Liver (tissue), 9 donors: ENCODE results near the gene ACTN4. TPM values are rescaled to one million over a fixed set of nuclear protein-coding genes. Genes with fewer than 3 reads are reported as not detected.

Experiments
- DNase-seq: peaks from one replicate; pipeline ENCODE4 v3.0.0-alpha.2; 2017; ENCODE audit warnings: low spot score
- H3K27ac ChIP-seq, 2 donors: one replicate each; pipeline ENCODE4 v1.7.0; 2013; ENCODE audit warnings: inconsistent platforms in 2 of 2, low read length in 2 of 2, control low read depth in 1 of 2, low read depth in 1 of 2, mild to moderate bottlenecking in 1 of 2
- H3K27me3 ChIP-seq, 4 donors: one replicate each; pipeline versions ENCODE4 v1.6.1 to v1.7.0; 2013; ENCODE audit warnings: low read length in 3 of 4, inconsistent platforms in 1 of 4, mild to moderate bottlenecking in 1 of 4, moderate library complexity in 1 of 4; ENCODE audit not compliant: control insufficient read depth in 4 of 4, insufficient read depth in 4 of 4
- H3K36me3 ChIP-seq, 4 donors: one replicate each; pipeline versions ENCODE4 v1.6.1 to v1.7.0; 2013; ENCODE audit warnings: low read length in 3 of 4, mild to moderate bottlenecking in 3 of 4, low read depth in 1 of 4, moderate library complexity in 1 of 4; ENCODE audit not compliant: control insufficient read depth in 4 of 4, insufficient read depth in 3 of 4
- H3K4me1 ChIP-seq, 4 donors: one replicate each; pipeline versions ENCODE4 v1.6.1 to v1.7.0; 2013; ENCODE audit warnings: low read length in 3 of 4, mild to moderate bottlenecking in 3 of 4, moderate library complexity in 1 of 4; ENCODE audit not compliant: control insufficient read depth in 4 of 4, insufficient read depth in 4 of 4
- H3K4me3 ChIP-seq, 3 donors: one replicate each; pipeline versions ENCODE4 v1.6.1 to v1.7.0; 2013; ENCODE audit warnings: low read length in 3 of 3, control low read depth in 1 of 3, low read depth in 1 of 3, mild to moderate bottlenecking in 1 of 3
- H3K9ac ChIP-seq, 2 donors: one replicate each; pipeline ENCODE4 v1.7.0; 2013; ENCODE audit warnings: low read length in 2 of 2, mild to moderate bottlenecking in 2 of 2, moderate library complexity in 2 of 2, control low read depth in 1 of 2, low read depth in 1 of 2
- H3K9me3 ChIP-seq, 4 donors: one replicate each; pipeline versions ENCODE4 v1.6.1 to v1.7.0; 2013; ENCODE audit warnings: low read length in 3 of 4; ENCODE audit not compliant: control insufficient read depth in 4 of 4
- EGR1 ChIP-seq, 2 donors: IDR thresholded peaks; 2 replicates each; pipeline ENCODE4 v1.6.1; 2016 to 2018; ENCODE audit warnings: antibody characterized with exemption in 2 of 2, low read depth in 2 of 2
- FOXA1 ChIP-seq: IDR thresholded peaks from 2 replicates; pipeline ENCODE4 v1.6.1; 2016; ENCODE audit warnings: antibody characterized with exemption
- FOXA2 ChIP-seq: IDR thresholded peaks from 2 replicates; pipeline ENCODE4 v1.6.1; 2016; ENCODE audit warnings: antibody characterized with exemption
- GABPA ChIP-seq, 2 donors: IDR thresholded peaks in 1 of 2; conservative IDR thresholded peaks in 1 of 2; 2 replicates each; pipeline ENCODE4 v1.6.1; 2016; ENCODE audit warnings: antibody characterized with exemption in 2 of 2, mild to moderate bottlenecking in 1 of 2, moderate library complexity in 1 of 2
- HNF4A ChIP-seq, 2 donors: conservative IDR thresholded peaks; 2 replicates each; pipeline ENCODE4 v1.6.1; 2016; ENCODE audit warnings: antibody characterized with exemption in 2 of 2, mild to moderate bottlenecking in 2 of 2
- HNF4G ChIP-seq: IDR thresholded peaks from 2 replicates; pipeline ENCODE4 v1.6.1; 2016; ENCODE audit warnings: antibody characterized with exemption
- JUND ChIP-seq, 2 donors: IDR thresholded peaks; 2 replicates each; pipeline ENCODE4 v1.6.1; 2016; ENCODE audit warnings: antibody characterized with exemption in 2 of 2
- MAX ChIP-seq: IDR thresholded peaks from 2 replicates; pipeline ENCODE4 v1.6.1; 2016; ENCODE audit warnings: antibody characterized with exemption
- NR2F2 ChIP-seq: IDR thresholded peaks from 2 replicates; pipeline ENCODE4 v1.6.1; 2016; ENCODE audit warnings: antibody characterized with exemption
- RAD21 ChIP-seq, 2 donors: IDR thresholded peaks; 2 replicates each; pipeline ENCODE4 v1.6.1; 2016; ENCODE audit warnings: antibody characterized with exemption in 2 of 2, mild to moderate bottlenecking in 2 of 2
- REST ChIP-seq: IDR thresholded peaks from 2 replicates; pipeline ENCODE4 v1.6.1; 2016; ENCODE audit warnings: antibody characterized with exemption, mild to moderate bottlenecking
- RXRA ChIP-seq, 2 donors: IDR thresholded peaks; 2 replicates each; pipeline ENCODE4 v1.6.1; 2017 to 2018; ENCODE audit warnings: antibody characterized with exemption in 2 of 2, mild to moderate bottlenecking in 1 of 2
- SP1 ChIP-seq: IDR thresholded peaks from 2 replicates; pipeline ENCODE4 v1.6.1; 2018; ENCODE audit warnings: antibody characterized with exemption, mild to moderate bottlenecking
- TAF1 ChIP-seq: conservative IDR thresholded peaks from 2 replicates; pipeline ENCODE4 v1.6.1; 2016; ENCODE audit warnings: antibody characterized with exemption, mild to moderate bottlenecking
- YY1 ChIP-seq: IDR thresholded peaks from 2 replicates; pipeline ENCODE4 v1.6.1; 2016; ENCODE audit warnings: antibody characterized with exemption, mild to moderate bottlenecking
- whole genome bisulfite sequencing: extraction: QIAGEN DNeasy Blood & Tissue Kit; methylation state at CpG from one replicate; pipeline ENCODE4 v1.1.7; 2013; 5-methylcytosine and 5-hydroxymethylcytosine counted together
- polyA plus RNA-seq, 2 donors: library from polyadenylated mRNA; stranded (reverse) in 1 of 2; unstranded in 1 of 2; fragments of 200-250 nt in 1 of 2; fragments of >200 nt in 1 of 2; fragmentation: Nextera tagmentation in 1 of 2; extraction: Ambion mirVana in 1 of 2; gene quantifications; one replicate each; pipeline versions ENCODE4 v1.2.1 to v1.2.3, GENCODE V29; 2013 to 2015
- total RNA-seq, 2 donors: library from RNA; depleted of rRNA; stranded (reverse); fragments of >200 nt; gene quantifications; one replicate each; pipeline ENCODE4 v1.2.3, GENCODE V29; 2014
- TF ChIP-seq, protein P1 (sequence below): fragments of 150-350 bp; IDR thresholded peaks from 2 replicates; pipeline ENCODE4 v1.5.1; 2017; ENCODE audit warnings: improper control_type of control experiment, low read depth, low read length; ENCODE audit not compliant: missing input control
- TF ChIP-seq, protein P2 (sequence below): IDR thresholded peaks from 2 replicates; pipeline ENCODE4 v1.6.1; 2016; ENCODE audit warnings: antibody characterized with exemption
- TF ChIP-seq, protein P3 (sequence below): IDR thresholded peaks from 2 replicates; pipeline ENCODE4 v1.6.1; 2016; ENCODE audit warnings: antibody characterized with exemption
- donor health status: healthy.
- donor health status: healthy.
- donor health status: healthy.
- donor health status: healthy.
- donor health status: healthy.

ACTN4 gene
- total and polyA plus RNA-seq, 4 donors: 35.4 to 164 (median 98.7) TPM

GRCh38 chr19:38759590-38760003, 112.1 kb downstream of the ACTN4 start:
- no peaks in the 10 kb centered on the region for H3K27me3 ChIP-seq
- 19% methylated on average over 10 of the region's 10 CpGs for WGBS
- peaks cover 0 to 6% (median 2%) of the 10 kb centered on the region in 4 donors for H3K4me1 ChIP-seq
- DNase-seq: no peak
- no peaks in the 10 kb centered on the region for H3K36me3 ChIP-seq
- TF ChIP-seq RAD21 (IDR thresholded peaks at IDR 0.05) (peak; percentile 57 to 65), GABPA (IDR thresholded peaks at IDR 0.05 in 1 of 2, conservative IDR thresholded peaks at IDR 0.05 in 1 of 2) (peak in 1 of 2 donors; percentile 59), YY1 (peak; percentile 91), RXRA (IDR thresholded peaks at IDR 0.05) (peak; percentile 92 to 97), FOXA1 (peak; percentile 85), NR2F2 (peak; percentile 55), REST (peak; percentile 79), SP1 (peak; percentile 98), FOXA2 (peak; percentile 80), EGR1 (IDR thresholded peaks at IDR 0.05; ENCODE audit: low read depth in 2 of 2) (peak; percentile 14 to 69), HNF4G (peak; percentile 99), JUND (IDR thresholded peaks at IDR 0.05) (peak; percentile 58 to 90), TAF1 (peak; percentile 23), MAX (peak; percentile 87), HNF4A (conservative IDR thresholded peaks at IDR 0.05) (peak; percentile 98 to 99)
- TF ChIP-seq, protein P1, sequence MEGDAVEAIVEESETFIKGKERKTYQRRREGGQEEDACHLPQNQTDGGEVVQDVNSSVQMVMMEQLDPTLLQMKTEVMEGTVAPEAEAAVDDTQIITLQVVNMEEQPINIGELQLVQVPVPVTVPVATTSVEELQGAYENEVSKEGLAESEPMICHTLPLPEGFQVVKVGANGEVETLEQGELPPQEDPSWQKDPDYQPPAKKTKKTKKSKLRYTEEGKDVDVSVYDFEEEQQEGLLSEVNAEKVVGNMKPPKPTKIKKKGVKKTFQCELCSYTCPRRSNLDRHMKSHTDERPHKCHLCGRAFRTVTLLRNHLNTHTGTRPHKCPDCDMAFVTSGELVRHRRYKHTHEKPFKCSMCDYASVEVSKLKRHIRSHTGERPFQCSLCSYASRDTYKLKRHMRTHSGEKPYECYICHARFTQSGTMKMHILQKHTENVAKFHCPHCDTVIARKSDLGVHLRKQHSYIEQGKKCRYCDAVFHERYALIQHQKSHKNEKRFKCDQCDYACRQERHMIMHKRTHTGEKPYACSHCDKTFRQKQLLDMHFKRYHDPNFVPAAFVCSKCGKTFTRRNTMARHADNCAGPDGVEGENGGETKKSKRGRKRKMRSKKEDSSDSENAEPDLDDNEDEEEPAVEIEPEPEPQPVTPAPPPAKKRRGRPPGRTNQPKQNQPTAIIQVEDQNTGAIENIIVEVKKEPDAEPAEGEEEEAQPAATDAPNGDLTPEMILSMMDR: no peak
- TF ChIP-seq, protein P2, sequence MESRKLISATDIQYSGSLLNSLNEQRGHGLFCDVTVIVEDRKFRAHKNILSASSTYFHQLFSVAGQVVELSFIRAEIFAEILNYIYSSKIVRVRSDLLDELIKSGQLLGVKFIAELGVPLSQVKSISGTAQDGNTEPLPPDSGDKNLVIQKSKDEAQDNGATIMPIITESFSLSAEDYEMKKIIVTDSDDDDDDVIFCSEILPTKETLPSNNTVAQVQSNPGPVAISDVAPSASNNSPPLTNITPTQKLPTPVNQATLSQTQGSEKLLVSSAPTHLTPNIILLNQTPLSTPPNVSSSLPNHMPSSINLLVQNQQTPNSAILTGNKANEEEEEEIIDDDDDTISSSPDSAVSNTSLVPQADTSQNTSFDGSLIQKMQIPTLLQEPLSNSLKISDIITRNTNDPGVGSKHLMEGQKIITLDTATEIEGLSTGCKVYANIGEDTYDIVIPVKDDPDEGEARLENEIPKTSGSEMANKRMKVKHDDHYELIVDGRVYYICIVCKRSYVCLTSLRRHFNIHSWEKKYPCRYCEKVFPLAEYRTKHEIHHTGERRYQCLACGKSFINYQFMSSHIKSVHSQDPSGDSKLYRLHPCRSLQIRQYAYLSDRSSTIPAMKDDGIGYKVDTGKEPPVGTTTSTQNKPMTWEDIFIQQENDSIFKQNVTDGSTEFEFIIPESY: peak; percentile 95
- TF ChIP-seq, protein P3, sequence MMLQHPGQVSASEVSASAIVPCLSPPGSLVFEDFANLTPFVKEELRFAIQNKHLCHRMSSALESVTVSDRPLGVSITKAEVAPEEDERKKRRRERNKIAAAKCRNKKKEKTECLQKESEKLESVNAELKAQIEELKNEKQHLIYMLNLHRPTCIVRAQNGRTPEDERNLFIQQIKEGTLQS: peak; percentile 69
- no peak overlapping the region for H3K9ac ChIP-seq
- no peak overlapping the region for H3K4me3 ChIP-seq
- peak overlapping the region; percentile 87 to 96 for H3K27ac ChIP-seq
- no peaks in the 10 kb centered on the region for H3K9me3 ChIP-seq
